Measurements from ENCODE around the gene LUC7L. TPM values are rescaled to one million over a fixed set of nuclear protein-coding genes. Genes with fewer than 3 reads are reported as not detected.

LUC7L gene
- total and polyA plus RNA-seq, 8 donors, result 77.5 to 221 (median 110) TPM

- Histone ChIP-seq H3K27ac (no peak overlapping the region), H3K4me3 (no peak overlapping the region), H3K27me3 (no peaks in the 10 kb centered on the region), H3K9me3 (no peaks in the 10 kb centered on the region), H3K4me1 (no peaks in the 10 kb centered on the region), H3K36me3 (peaks cover 93 to 100% (median 100%) of the 10 kb centered on the region in 4 donors)
- 86 to 96% (median 93%) methylated on average over 11 of the region's 11 CpGs for WGBS, 5 donors
- TF ChIP-seq POLR2AphosphoS5 (IDR thresholded peaks at IDR 0.05), result no peak
- TF ChIP-seq POLR2A (IDR thresholded peaks at IDR 0.05), result no peak
- no peak for TF ChIP-seq CTCF (IDR thresholded peaks at IDR 0.05)
- TF ChIP-seq EP300 (IDR thresholded peaks at IDR 0.05), result no peak
- no peak for DNase-seq
- intact Hi-C loops (cut with DNase I; ENCODE audit: low total_unique reads), result no loop called here
Observed at GRCh38 chr16:192686-193085, 36.6 kb downstream of the LUC7L start.

- H3K27me3 ChIP-seq, result no peaks in the 10 kb centered on the region
- H3K27ac ChIP-seq, result no peak overlapping the region
- H3K36me3 ChIP-seq, result peaks cover 91 to 98% (median 98%) of the 10 kb centered on the region in 4 donors
- no peak overlapping the region for H3K4me3 ChIP-seq
- H3K9me3 ChIP-seq, result no peaks in the 10 kb centered on the region
- WGBS, 5 donors, result 84 to 88% (median 86%) methylated on average over 4 of the region's 4 CpGs
- H3K4me1 ChIP-seq, result no peaks in the 10 kb centered on the region
- no peak for TF ChIP-seq POLR2AphosphoS5 (IDR thresholded peaks at IDR 0.05)
- TF ChIP-seq EP300 (IDR thresholded peaks at IDR 0.05), result no peak
- TF ChIP-seq POLR2A (IDR thresholded peaks at IDR 0.05), result no peak
- TF ChIP-seq CTCF (IDR thresholded peaks at IDR 0.05), result no peak
- no peak for DNase-seq
- intact Hi-C loops (cut with DNase I; ENCODE audit: low total_unique reads), result no loop called here
Observed at GRCh38 chr16:191831-192230, 37.4 kb downstream of the LUC7L start.

GRCh38 chr16:189604-190186 is 39.6 kb downstream of the LUC7L start:
- H3K27me3 ChIP-seq, result no peaks in the 10 kb centered on the region
- intact Hi-C loops (cut with DNase I; ENCODE audit: low total_unique reads), result no loop called here
- peaks cover 71 to 84% (median 77%) of the 10 kb centered on the region in 4 donors for H3K36me3 ChIP-seq
- H3K9me3 ChIP-seq, result no peaks in the 10 kb centered on the region
- no peak for DNase-seq
- WGBS, 5 donors, result 93 to 96% (median 96%) methylated on average over 18 to 34 of the region's 34 CpGs
- no peaks in the 10 kb centered on the region for H3K4me1 ChIP-seq
- TF ChIP-seq POLR2A (IDR thresholded peaks at IDR 0.05) (no peak), CTCF (IDR thresholded peaks at IDR 0.05) (no peak), EP300 (IDR thresholded peaks at IDR 0.05) (no peak), POLR2AphosphoS5 (IDR thresholded peaks at IDR 0.05) (no peak)
- H3K27ac ChIP-seq, result no peak overlapping the region
- H3K4me3 ChIP-seq, result no peak overlapping the region

- WGBS, 5 donors, result 59 to 68% (median 62%) methylated on average over 8 of the region's 8 CpGs
- intact Hi-C loops (cut with DNase I; ENCODE audit: low total_unique reads), result no loop called here
- H3K27ac ChIP-seq, result no peak overlapping the region
- H3K4me3 ChIP-seq, result no peak overlapping the region
- no peak for DNase-seq
- H3K9me3 ChIP-seq, result no peaks in the 10 kb centered on the region
- H3K36me3 ChIP-seq, result peaks cover 61 to 74% (median 67%) of the 10 kb centered on the region in 4 donors
- TF ChIP-seq CTCF (IDR thresholded peaks at IDR 0.05) (no peak), POLR2A (IDR thresholded peaks at IDR 0.05) (no peak)
- no peaks in the 10 kb centered on the region for H3K27me3 ChIP-seq
- H3K4me1 ChIP-seq, result no peaks in the 10 kb centered on the region
Observed at GRCh38 chr16:188674-189073, 40.6 kb downstream of the LUC7L start.
